ENCODE measurements around the gene ICAM1. TPM values are rescaled to one million over a fixed set of nuclear protein-coding genes. Genes with fewer than 3 reads are reported as not detected.

ICAM1 gene
- total RNA-seq, 1 donor from 2014 or later = 9.6 TPM

DNA sequence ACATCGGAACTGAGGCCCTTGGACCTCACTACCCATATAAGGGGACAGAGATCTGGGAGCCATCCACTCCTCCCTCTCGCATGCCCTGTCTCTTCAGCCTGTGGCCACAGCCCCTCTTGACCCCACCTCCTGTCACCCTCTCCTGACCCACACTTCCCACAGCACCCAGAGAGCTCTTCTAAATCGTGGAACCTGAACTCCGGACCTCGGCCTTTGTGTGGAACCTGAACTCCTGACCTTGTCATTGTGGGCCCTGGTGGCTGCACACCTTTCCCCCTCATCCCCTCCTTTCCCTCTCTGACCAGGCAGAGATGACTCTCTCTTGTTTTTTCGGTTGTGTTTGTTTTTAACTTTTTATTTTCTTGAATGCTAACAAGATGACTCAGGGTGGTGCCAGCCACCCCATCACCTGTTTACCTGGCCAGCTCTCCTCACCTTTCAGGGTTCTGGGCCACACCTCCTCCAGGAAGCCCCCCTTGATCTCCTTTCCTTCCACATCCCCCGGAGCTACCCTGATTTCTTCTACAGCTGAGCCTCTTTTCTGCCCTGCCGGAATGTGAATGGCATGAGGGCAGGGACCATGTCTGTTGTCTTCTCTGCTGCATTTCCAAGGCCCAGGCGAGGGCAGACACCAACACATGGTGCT, 13.8 kb upstream of the ICAM1 start:
- Mint-ChIP-seq H3K36me3 (peaks cover 22% of the 10 kb centered on the region), H3K27me3 (ENCODE audit: low read depth) (no peaks in the 10 kb centered on the region), H3K9me3 (no peaks in the 10 kb centered on the region), H3K4me3 (no peak overlapping the region), H3K4me1 (peaks cover 6% of the 10 kb centered on the region), H3K27ac (no peak overlapping the region)
- no peak for DNase-seq (ENCODE audit: low spot score in 2 of 2, unreplicated experiment in 2 of 2)
- TF ChIP-seq, protein P1, sequence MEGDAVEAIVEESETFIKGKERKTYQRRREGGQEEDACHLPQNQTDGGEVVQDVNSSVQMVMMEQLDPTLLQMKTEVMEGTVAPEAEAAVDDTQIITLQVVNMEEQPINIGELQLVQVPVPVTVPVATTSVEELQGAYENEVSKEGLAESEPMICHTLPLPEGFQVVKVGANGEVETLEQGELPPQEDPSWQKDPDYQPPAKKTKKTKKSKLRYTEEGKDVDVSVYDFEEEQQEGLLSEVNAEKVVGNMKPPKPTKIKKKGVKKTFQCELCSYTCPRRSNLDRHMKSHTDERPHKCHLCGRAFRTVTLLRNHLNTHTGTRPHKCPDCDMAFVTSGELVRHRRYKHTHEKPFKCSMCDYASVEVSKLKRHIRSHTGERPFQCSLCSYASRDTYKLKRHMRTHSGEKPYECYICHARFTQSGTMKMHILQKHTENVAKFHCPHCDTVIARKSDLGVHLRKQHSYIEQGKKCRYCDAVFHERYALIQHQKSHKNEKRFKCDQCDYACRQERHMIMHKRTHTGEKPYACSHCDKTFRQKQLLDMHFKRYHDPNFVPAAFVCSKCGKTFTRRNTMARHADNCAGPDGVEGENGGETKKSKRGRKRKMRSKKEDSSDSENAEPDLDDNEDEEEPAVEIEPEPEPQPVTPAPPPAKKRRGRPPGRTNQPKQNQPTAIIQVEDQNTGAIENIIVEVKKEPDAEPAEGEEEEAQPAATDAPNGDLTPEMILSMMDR (IDR thresholded peaks at IDR 0.05; ENCODE audit: unreplicated experiment) = no peak

DNA sequence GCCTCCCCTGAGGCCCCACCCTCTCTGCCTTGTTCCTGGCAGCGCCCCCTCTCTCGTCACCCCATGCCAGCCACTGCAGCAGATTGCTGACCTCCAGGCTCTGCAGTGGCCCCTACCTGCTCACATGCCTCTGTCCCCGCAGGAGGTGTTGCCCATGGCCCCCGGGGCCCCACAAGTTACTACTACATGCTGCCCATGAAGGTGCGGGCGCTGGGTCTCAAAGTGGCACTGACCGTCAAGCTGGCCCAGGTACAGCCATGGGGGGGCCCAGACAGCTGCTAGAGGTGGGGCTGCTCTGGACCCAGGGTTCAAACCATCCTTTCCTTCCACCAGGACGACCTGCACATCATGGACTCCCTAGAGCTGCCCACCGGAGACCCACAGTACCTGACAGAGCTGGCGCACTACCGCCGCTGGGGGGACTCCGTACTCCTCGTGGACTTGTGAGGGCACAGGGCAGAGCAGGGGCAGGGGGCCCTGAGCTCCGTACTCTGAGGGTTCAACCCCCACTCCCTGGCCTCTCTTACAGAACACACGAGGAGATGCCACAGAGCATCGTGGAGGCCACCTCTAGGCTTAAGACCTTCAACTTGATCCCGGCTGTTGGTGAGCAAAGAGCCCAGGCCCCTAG, 12.7 kb upstream of the ICAM1 start:
- Mint-ChIP-seq H3K4me3 (no peak overlapping the region), H3K27ac (no peak overlapping the region), H3K27me3 (ENCODE audit: low read depth) (no peaks in the 10 kb centered on the region), H3K9me3 (no peaks in the 10 kb centered on the region), H3K4me1 (no peaks in the 10 kb centered on the region), H3K36me3 (peaks cover 22% of the 10 kb centered on the region)
- DNase-seq (ENCODE audit: low spot score in 2 of 2, unreplicated experiment in 2 of 2) = no peak
- TF ChIP-seq, protein P1 (IDR thresholded peaks at IDR 0.05; ENCODE audit: unreplicated experiment) = no peak

DNA sequence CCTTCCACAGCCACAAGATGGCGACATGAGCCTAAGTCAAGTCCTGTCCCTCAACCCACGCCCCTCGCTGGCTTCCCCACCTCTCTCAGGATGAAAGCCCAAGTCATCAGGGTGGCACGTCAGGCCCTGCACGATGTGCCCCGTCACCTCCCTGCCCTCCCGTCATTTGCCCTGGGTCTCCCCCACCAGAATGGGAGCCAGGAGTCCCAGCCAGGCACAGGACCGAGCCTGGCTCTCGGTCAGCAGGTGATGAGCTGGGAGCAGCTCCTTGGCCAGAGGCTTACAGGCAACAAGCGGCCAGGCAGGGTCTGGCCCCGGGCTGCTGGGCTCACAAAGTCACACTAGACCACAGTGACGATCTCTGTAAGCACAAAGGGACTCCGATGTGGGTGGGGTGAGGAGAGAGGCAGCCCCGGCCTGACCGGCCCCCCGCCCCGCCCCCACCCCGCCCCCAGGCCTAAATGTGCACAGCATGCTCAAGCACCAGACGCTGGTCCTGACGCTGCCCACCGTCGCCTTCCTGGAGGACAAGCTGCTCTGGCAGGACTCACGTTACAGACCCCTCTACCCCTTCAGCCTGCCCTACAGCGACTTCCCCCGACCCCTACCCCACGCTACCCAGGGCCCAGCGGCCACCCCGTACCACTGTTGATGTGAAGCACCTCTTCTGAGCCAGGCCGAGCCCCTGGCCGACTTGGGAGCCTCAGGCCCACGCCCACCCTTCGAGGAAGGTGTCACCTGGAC, 11.6 kb upstream of the ICAM1 start:
- Mint-ChIP-seq H3K36me3 (peaks cover 20% of the 10 kb centered on the region), H3K4me3 (no peak overlapping the region), H3K27me3 (ENCODE audit: low read depth) (no peaks in the 10 kb centered on the region), H3K4me1 (no peaks in the 10 kb centered on the region), H3K9me3 (no peaks in the 10 kb centered on the region), H3K27ac (no peak overlapping the region)
- TF ChIP-seq, protein P1 (IDR thresholded peaks at IDR 0.05; ENCODE audit: unreplicated experiment) = peak; percentile 64
- peak; percentile 76 to 81 for DNase-seq (ENCODE audit: low spot score in 2 of 2, unreplicated experiment in 2 of 2)

DNA sequence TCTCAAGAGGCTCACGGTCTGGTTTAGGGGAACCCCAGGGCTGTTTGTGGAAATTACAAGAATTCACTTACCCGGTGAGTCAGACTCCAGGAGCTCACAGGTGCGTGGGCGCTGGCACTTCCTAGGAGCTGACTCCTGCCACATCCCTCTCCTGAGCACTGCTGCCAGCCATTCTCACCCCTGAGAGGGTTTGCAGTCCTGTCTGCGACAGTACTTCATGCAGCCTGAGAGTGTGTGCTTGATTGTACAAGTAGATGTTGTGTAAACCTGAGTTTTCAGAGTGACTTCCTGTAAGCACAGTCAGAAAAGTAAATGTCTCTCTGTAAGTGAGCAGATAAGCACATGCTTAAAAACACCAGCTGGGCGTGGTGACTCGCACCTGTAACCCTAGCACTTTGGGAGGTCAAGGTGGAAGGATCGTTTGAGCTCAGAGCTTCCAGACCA, 10.8 kb upstream of the ICAM1 start:
- no peak for DNase-seq (ENCODE audit: low spot score in 2 of 2, unreplicated experiment in 2 of 2)
- H3K4me1 Mint-ChIP-seq = no peaks in the 10 kb centered on the region
- H3K27ac Mint-ChIP-seq = no peak overlapping the region
- TF ChIP-seq, protein P1 (IDR thresholded peaks at IDR 0.05; ENCODE audit: unreplicated experiment) = no peak
- peaks cover 19% of the 10 kb centered on the region for H3K36me3 Mint-ChIP-seq
- no peak overlapping the region for H3K4me3 Mint-ChIP-seq
- no peaks in the 10 kb centered on the region for H3K27me3 Mint-ChIP-seq (ENCODE audit: low read depth)
- H3K9me3 Mint-ChIP-seq = no peaks in the 10 kb centered on the region

DNA sequence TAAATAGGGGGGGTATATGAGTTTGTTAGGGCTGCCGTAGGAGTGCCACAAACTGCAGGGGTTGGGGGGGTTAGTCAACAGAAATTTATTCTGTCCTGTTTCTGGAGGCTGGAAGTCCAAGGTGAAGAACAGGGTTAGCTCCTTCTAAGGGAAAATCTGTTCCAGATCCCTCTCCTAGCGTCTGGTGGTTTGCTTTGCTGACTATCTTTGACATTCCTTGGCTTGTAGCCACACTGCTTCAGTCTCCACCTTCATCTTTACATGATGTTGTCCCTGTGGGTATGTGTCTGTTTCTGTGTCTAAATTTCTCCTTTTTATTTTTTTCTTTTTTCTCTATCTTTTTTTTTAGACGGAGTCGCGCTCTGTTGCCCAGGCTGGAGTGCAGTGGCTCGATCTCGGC, 8.1 kb upstream of the ICAM1 start:
- DNase-seq (ENCODE audit: low spot score in 2 of 2, unreplicated experiment in 2 of 2) = no peak
- Mint-ChIP-seq H3K4me1 (no peaks in the 10 kb centered on the region), H3K27ac (no peak overlapping the region), H3K27me3 (ENCODE audit: low read depth) (no peaks in the 10 kb centered on the region), H3K36me3 (peaks cover 4% of the 10 kb centered on the region), H3K9me3 (no peaks in the 10 kb centered on the region), H3K4me3 (no peak overlapping the region)
- TF ChIP-seq, protein P1 (IDR thresholded peaks at IDR 0.05; ENCODE audit: unreplicated experiment) = no peak
